ENCODE results near the gene SUPT3H. TPM values are rescaled to one million over a fixed set of nuclear protein-coding genes. Genes with fewer than 3 reads are reported as not detected.

The SUPT3H gene
- total RNA-seq, 1 donor from 2014 or later: 7.9 TPM

GRCh38 chr6:45388328-45388727 is 10.6 kb upstream of the SUPT3H start:
- DNase-seq: no peak

- no peak for DNase-seq
Observed at GRCh38 chr6:45387236-45387635, 9.5 kb upstream of the SUPT3H start.

- DNase-seq: no peak
Observed at GRCh38 chr6:45386501-45386900, 8.8 kb upstream of the SUPT3H start.

GRCh38 chr6:45382391-45382790 is 4.7 kb upstream of the SUPT3H start:
- DNase-seq: no peak

- DNase-seq: no peak
Observed at GRCh38 chr6:45378334-45378926, 696 bp upstream of the SUPT3H start.

DNA sequence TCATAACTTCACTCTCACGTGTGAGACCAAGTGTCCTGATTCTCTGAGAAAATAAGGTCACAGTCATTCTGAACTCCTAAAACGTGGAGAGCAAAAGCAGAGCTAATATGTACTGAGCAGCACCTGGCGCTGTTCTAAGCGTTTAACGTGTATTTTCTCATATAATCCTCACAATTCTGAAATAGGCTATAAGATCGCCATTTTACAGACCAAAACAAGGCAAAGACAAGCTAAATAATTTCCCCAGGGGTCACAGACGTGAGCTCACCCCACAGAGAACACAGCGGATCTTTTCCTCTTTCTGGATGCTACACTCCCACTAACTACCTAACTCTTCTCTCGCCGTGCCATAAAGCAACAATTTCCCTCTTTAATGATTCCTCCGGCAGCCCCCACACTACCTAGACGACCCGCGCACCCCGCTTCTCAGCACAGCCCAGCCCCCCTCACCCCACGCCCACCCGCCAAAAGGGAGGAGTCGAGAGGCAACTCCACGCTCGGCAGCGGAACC is 636 bp downstream of the SUPT3H start:
- DNase-seq: no peak

DNA sequence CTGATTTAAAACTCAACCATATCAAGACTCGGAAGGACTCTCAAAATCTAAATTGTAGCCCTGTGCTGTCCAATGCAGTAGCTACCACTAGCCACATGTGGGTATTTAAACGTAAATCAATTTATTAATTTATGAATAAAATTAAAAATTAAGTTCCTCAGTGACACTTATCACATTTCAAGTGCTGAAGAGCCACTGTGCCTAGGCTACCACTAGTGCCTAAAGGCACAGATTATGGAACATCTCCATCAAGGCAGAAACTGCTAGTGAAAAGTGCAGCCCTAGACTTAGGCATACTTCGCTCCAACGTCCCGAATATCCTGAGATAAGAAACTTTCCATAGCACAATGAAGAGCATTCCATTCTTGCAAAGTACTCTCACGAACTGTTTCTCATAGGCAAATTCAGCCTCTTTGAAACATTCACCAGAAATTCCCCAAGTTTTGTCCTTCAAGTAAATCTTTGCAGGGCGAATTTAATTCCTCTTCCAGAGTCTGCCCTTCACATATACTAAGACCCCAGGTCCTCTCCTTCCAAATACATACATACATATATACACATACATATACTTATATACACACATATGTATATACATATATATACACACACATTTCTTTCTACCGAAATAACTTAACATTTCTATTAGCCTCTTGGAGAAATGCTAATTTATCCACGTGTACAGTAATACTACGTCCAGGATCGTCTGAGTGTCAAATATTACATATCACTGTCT is 1.3 kb downstream of the SUPT3H start:
- peak; percentile 11 for DNase-seq

GRCh38 chr6:45375449-45375848 is 2.3 kb downstream of the SUPT3H start:
- DNase-seq: no peak

GRCh38 chr6:45371924-45372573 is 5.7 kb downstream of the SUPT3H start:
- DNase-seq: no peak

- no peak for DNase-seq
Observed at GRCh38 chr6:45369870-45370269, 7.9 kb downstream of the SUPT3H start.

DNA sequence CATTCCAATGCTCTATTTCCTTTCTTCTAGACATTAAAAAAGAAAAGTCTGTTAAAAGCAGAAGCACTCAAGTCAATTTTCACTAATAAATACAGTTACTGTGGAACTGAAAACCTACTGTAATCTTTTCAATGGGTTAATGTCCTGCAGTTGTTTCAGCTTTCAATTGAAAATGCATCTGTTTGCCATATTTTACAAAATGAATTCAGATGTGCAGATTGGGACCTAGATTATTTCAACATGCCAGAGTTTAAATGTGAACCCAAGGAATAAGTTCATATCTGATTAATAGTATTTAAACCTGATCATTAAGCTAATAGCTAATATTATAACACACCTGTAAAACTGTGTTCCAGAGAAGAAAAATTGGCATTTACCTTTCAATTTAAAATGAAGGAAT is 9.7 kb downstream of the SUPT3H start:
- no peak for DNase-seq

DNA sequence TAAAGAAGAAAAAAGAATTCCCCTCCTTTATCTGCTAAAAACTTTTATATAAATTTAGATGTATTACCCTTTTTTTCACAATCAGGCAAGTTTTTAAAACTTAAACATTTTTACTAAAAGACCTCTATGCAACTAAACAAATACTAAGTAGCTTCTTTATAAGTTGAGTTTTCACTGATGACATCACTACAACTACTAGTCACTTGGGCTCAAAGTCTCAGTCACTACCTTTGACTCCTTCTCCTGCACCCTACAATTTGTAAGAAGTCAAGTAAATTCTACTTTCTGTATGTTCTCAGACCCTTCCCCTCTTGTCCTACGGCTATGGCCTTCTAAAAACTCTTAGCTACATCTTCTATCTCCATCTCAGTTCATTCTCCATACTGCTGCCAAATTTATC is 11.2 kb downstream of the SUPT3H start:
- DNase-seq: no peak

- DNase-seq: no peak
Observed at GRCh38 chr6:45365036-45365435, 12.7 kb downstream of the SUPT3H start.

GRCh38 chr6:45364466-45364865 is 13.3 kb downstream of the SUPT3H start:
- no peak for DNase-seq

GRCh38 chr6:45353654-45354053 is 24.1 kb downstream of the SUPT3H start:
- no peak for DNase-seq

GRCh38 chr6:45351667-45352066 is 26.1 kb downstream of the SUPT3H start:
- DNase-seq: no peak

DNA sequence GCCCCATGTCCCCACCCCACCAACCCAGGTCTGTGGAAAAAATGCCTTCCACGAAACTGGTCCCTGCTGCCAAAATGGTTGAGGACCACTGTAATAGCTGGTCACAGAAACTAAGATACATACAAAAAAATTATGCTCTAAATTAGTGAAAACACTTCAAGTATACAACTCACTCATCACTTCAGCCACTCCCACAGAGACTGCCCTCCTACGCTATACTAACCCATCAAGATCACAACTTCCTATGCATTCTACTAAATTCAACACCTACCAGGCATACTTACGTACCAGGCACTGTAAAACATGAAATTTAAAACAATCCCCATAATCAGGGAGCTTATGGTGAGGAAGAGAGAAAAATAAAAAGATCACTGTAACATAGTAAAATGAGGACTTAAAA is 26.7 kb downstream of the SUPT3H start:
- DNase-seq: no peak

- no peak for DNase-seq
Observed at GRCh38 chr6:45350186-45350710, 27.5 kb downstream of the SUPT3H start.

- DNase-seq: no peak
Observed at GRCh38 chr6:45344900-45345299, 32.8 kb downstream of the SUPT3H start.

GRCh38 chr6:45328523-45328922 is 49.2 kb downstream of the SUPT3H start:
- DNase-seq: no peak

GRCh38 chr6:45327956-45328522 is 49.7 kb downstream of the SUPT3H start, which contains the start of gene RUNX2:
Gene RUNX2 (plus strand): TSS chr6:45328330. CDS start chr6:45328727, 397 bp downstream.
- peak; percentile 24 for DNase-seq

- no peak for DNase-seq
Observed at GRCh38 chr6:45326698-45327417, 50.9 kb downstream of the SUPT3H start.

All from tongue (tissue), 2 donors.